ENCODE data around the gene HOXA5.

HOXA5 gene

DNA sequence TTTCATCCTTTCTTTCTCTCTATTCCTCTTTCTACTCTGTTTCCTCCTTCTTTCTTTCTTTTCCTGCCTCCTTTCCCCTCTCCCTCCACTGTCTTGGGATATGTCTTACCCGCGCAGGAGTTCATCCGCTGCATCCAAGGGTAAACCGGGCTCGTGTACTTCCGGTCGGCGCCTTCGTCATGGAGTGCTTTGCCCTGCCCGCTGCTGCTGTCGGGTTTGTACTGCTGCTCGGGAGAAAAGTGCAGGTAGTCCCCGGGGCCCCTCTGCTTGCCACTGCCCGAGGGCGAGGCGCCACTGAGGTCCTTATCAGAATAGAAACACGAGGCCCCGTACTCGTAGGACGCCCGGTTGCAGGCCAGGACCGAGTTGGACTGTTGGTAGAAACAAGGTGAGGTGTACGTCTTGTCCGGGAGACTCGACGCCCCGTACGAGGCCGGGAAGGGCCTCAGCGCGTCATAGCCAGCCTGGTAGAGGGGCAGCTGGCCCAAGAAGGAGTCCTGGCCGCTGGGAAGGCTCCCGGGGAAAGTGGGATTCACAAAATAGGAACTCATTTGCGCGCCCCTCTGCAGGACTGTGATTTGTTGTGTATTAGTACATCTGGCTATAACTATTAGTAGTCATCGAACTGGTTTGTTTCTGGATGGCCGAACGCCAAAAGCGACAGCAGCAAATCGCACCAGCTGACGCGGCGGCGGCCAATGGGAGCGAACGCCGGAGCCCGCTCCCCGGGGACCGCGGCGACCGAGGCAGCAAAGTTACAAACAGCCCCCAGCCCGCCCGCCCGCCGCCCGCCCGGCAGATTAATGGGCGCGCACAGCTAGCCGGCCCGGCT lies 3.9 kb upstream of the HOXA5 start, which contains the start of gene HOXA6:
Gene HOXA6 (minus strand): TSS at position 576 of the 832 bp plus-strand sequence. CDS start 25 bp downstream, at position 551.
- no peak for DNase-seq

DNA sequence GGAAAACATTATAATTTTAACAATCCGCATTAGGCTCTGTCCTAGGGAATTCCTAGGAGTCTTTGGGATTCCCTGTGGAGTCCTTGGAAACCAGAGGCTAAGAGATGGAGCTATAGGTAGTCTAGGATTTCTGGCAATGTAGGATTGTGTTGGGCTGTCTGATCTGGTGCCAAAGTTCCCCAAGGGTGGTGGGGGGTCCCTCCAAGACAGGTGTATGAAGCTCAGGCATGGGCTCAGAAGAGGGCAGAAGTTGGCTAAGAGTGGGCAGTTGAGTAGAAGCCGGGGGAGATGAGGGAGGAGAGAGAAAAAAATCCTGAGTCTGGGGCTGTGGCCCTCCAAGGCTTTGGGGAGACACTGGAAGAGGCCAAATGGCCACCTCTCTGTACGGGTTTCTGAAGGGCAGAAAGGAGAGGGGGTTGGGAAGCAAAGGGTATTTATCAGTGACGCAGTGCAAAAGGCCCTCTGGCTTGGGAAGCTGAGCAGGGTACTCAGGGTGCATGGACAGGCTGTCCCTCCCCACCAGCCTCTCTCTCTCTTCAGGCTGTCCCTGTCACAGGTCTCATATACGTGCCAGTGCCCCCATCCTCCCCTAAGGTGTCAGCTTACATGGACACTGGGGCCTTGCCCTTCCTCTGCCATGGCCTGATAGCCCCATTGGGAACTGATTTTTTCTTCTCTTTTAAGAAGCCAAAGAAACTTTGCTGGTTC lies 3.2 kb upstream of the HOXA5 start:
- no peak for DNase-seq

DNA sequence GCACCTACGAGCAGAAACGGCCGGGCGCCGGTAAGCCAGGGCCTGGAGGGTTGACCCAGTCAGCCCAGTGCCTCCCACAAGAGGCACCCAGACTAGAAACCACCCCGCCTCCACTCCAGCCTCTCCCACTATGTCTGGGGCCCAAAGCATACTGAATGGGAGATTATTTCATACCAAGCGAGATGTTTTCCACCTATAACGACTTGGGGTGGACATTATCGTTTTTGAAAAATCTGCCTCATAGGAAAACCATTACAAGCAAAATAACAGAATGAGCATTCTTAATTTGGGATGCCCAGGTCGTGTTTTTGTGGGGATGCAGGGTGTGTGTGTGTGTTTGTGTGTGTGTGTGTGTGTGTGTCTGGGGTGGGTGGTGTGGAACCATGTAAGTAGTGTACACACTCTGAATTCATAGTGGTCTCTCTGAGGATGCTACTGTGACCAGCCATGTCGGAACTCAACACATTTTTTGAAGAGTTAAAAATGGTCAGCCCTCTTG lies 2.5 kb upstream of the HOXA5 start:
- no peak for DNase-seq

DNA sequence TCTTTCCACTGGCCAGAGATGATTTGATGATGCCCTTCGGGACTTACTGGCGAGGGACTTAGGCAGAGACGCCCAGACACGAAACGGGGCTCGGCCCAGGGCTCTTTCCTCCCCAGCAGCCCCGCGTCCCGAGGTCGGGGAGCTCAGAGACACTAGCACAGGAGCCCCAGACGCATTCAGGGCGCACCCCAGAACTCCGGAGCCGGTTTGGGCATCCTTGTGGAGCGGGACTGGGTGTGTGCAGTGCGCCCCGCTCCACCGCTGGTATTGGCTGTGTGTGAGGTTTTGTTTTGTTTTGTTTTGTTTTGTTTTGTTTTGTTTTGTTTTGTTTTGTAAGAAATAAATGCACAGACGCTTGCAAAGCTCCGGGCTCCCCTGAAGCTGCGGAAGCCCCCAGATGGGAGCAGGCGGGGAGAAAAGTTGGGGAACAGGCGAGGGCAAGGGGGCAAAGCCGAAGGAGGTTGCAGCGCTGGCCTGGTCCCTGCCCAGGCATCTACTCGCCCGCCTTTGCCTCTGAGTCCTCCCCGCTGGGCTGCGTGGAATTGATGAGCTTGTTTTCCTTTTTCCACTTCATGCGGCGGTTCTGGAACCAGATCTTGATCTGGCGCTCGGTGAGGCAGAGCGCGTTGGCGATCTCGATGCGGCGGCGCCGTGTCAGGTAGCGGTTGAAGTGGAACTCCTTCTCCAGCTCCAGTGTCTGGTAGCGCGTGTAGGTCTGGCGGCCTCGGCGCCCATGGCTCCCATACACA lies 1.9 kb upstream of the HOXA5 start:
- no peak for DNase-seq

DNA sequence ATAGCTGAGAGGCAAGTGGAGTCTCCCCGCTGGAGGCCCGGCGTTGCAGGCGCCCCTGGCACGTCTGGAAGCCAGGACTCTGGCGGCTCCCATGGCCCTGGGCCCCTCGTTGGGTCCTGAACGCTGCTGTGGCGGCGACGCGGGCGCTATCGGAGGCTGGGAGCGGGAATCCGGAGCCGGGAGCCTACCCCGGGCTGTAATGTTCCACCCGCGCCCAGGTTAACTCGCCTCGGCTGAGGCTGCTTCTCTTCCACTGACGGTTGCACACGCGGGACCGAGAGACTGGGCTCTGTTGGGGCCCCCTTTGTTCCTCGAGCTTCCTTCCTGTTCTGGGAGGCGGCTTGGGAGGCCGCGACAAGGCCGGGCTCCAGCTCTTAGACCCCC lies 1.3 kb upstream of the HOXA5 start:
- no peak for DNase-seq

DNA sequence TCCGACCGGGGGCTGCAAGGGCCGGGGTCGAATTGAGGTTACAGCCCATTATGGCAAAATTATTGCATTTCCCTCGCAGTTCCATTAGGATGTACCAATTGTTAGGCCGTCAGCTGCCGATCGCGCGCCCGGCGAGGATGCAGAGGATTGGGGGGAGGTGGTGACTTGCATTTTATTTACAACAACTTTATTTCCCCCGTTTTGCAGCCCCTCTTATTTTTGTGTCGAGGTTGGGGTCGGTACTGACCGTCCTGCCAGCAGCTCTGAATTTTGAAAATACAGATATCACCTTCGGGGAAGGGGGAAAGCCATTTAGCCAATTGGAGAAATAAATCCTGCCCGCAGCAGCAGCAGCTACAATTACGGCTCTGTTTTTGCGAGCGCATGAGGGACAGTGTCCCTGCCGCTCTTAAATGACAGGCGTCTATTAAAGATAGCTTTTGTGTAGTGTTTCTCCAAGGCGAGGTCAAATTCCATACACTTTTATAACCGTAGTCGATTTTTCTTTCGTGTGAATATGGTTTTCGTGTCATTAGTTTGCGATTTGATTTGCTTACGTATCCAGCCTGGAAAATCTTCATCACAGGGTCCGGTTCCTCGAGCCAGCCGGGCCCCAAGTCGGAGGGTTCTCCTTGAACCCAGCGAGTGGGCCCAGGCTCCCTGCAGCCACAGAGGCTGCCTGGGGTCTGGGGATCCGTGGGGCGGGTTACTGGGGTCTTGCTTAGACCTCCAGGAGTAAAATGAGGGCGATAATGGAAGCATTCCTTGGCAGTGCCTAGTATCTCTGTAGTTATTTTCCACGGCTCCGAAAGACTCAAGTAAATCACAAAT lies 684 bp upstream of the HOXA5 start:
- DNase-seq = no peak

DNA sequence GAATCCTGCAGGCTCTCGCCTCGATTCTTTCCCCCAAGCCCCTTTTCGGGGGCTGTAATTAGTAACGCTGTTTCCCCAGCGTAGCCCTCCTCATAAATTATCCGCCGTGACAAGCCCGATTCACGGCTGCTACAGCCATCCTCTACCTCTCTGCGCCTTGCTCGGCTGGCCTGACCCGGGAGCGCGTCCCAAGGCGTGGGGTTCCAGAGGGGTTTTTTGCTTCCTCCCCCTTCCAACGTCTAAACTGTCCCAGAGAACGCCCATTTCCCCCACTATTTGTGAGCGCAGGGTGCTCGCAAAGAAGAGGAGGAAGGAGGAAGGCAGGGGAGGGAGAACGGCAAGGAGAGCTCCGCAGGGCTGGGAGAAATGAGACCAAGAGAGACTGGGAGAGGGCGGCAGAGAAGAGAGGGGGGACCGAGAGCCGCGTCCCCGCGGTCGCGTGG lies 880 bp downstream of the HOXA5 start:
- no peak for DNase-seq

DNA sequence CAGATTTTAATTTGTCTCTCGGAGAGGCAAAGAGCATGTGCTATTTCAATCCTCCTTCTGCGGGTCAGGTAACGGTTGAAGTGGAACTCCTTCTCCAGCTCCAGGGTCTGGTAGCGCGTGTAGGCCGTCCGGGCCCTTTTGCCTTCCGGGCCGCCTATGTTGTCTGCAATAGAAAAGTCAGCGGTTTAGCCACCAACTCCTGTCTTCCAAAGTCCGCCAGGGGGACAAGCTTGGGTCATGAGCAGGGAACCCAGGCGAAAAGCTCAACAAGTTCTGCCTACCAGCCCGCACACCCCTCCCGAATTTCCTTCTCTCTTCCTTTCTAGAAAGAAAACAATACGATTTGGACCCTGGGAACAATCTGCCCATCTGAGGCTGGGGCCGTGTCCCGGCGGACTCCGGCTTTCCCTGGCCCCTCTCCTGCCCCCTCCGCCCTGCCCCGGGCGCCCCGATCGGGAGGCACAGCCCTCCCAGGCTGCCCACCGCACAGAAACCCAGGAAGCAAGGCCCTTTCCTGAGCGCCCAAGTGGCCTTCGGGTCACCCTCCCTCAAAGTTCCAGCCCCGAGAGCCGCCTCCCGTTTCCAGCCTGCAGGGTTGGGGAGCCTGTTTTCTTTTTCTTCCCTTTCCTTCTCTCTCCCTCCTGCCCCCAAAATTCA lies 1.4 kb downstream of the HOXA5 start:
- no peak for DNase-seq

DNA sequence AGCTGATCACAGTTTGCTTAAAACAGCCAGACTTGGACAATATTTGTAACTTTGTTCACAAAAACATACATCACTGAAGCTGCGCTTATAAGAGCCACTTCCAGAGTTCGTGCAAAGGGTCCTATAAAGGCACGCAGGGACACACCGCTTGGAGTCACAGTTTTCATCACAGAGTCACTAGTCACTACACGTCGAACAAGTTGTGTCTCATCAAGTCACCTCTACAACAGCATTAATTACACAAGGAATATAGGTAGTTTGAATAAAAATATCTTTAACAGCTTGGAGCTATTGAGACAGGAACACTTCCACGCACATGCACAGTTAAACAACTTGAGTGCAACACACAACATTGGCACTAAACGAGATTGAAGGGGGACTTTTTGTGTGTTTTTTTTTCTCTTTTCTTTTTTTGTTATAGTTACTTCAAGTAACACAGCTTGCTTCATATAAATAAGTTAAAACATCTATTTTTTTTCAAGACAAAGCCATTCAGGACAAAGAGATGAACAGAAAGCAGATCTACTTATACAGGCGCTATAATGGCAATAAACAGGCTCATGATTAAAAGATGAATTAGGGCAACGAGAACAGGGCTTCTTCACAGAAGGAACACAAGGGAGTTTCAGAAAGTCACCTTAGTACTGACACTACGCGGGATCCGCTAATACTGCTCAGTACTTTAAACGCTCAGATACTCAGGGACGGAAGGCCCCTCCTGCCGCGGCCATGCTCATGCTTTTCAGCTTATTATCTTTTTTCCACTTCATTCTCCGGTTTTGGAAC lies 2.2 kb downstream of the HOXA5 start:
- no peak for DNase-seq

DNA sequence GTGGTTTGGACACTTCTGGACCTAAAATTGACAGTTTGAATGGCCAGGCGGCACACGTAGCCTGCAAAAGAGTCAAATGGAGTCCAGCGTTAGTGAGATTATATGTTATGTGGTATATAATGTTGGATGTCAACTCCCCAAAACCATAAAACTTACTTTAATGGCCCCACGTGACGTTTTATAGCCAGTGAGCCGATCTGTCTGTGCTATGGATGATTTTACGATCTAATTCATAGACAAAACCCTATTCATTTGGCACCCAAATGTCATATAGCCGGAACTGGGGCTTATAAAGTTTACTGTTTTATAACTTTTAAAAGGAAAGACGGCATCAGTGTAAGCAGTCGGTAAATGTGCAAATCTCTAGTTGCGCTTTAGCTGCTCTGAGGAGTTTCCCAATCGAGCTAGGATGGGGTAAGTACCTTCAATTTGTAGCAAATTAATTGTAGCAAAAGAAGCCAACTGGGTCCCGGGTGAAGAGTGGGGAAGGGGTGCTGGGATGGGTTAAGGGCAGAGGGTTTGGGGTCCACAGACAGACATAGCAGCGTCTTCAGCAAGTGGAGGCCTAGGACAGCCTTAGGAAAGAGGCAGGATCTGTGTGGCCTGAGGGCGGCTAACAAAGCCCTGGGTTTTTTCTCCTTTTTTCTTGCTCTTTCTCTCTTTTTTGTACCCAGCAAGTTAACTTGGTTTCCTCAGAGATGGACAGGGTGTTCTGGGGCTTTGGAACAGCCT lies 3.2 kb downstream of the HOXA5 start:
- DNase-seq = no peak

DNA sequence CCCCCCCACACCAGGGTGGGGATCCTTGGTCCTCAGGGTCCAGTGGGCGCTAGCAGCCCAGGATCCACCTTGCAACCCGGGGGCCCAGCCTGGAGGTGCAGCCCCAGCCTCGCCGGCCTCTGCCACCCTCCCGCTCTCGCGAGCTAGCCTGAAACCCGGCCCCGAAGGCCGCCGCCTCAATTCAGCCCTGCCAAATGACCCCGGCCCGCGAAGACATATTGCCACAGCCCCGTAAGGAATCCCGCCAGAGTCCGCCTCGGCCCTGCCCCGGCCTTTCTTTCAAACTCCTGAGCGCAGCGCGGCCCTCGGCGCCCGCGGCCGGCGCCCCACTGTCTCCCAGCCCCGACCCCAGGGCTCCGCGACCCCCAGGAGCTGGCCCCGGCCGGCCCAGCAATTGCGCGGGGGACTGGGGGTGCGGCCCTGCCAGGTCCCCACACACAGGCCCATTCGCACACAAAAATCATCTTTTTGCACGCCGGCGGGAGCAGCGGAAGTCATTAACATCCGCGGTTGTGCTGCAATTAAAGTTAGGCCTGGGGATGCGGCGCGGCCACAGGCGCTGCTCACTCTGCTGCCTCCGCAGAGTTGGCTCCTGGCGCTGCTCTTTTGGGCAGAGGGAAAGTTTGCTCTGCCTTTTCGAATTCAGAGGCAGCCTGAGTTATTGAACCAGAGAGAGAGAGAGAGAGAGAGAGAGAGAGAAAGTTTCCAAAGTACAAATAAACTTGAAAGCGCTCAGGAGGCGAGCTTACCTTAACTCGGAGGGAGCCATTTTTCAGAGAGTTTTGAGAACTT lies 4.0 kb downstream of the HOXA5 start:
- DNase-seq = no peak

DNA sequence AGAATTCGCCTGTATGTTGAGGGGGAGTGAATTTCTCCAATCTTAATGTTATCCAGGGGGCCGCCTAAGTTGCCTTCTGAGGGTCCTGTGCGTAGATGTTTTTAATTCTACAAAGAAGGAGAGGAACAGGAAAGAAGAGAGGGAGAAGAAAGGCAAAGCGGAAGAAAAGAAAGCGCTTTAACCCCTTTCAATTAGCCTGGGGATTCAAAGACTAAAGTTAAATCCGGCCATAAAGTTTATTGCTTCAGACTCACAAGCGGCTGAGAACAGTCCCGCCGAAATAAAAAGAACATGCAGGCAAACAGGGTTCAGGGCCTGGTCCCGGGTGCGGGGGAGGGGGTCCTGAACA lies 4.5 kb downstream of the HOXA5 start:
- no peak for DNase-seq

DNA sequence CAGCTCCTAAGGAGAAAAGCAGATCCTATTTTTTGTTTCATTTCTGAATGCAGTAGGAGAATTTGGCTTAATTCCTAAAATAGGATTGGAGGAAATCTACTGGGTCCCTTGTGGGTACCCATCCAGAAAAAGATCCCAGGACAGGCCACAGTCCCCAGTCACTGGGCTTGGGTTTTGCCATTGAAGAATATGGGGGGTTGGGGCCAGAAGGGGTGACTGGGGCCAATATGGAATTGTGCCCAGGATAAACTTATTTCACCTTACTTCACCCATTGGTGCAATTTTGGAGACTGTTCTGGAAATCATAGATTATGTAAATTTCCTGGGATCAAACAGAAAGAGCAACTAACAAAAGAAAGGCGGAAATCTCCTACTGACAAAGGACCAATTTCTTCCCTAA lies 5.0 kb downstream of the HOXA5 start:
- DNase-seq = no peak

DNA sequence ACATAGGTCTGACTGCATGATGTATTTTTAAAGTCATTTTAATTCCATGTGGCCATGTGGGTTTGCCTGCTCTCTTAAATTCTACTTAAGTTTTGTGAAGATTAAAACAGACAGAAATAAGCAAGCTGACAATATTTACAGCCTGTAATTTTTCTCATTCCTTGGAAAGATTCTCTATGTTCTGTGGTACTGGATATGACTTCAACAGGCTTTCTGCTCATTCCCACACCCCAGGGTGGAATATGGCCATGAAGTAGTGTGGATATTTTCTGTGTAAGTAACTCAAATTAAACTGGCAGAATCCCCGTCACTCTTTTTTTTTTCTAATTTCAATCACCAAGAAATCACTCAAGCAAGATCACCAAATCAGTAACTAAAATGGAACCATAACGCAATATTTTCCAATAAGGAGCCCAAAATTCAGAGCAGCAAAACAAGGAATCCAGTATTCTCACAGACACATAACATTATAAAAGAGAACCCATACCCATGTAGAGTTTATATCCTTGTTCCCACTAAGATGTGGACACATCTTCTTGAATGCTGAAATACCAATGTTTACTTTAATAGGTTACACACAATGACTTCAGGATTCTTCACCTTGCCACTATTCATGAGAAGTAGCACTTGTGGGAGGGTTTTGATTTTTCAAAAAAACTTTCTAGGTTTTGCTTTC lies 5.7 kb downstream of the HOXA5 start:
- DNase-seq = no peak

DNA sequence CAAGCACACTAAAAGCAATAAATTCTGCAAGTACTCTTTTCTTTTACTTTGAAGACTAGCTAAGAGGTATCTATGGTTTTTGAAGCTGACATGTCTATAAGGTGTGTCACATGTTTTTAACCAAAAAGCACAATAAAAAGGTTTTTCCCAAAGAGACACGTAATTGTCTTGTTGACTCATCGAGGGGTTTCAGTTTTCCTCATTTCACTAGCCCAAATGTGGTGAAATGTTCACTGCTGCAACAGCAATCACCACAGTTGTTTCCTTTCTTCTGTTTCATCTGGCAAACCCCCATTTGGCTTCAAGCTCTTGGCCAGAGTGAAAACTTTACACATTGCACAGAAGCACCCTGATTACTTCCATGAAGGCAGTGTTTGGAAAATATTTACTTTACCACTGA lies 9.1 kb downstream of the HOXA5 start:
- no peak for DNase-seq

DNA sequence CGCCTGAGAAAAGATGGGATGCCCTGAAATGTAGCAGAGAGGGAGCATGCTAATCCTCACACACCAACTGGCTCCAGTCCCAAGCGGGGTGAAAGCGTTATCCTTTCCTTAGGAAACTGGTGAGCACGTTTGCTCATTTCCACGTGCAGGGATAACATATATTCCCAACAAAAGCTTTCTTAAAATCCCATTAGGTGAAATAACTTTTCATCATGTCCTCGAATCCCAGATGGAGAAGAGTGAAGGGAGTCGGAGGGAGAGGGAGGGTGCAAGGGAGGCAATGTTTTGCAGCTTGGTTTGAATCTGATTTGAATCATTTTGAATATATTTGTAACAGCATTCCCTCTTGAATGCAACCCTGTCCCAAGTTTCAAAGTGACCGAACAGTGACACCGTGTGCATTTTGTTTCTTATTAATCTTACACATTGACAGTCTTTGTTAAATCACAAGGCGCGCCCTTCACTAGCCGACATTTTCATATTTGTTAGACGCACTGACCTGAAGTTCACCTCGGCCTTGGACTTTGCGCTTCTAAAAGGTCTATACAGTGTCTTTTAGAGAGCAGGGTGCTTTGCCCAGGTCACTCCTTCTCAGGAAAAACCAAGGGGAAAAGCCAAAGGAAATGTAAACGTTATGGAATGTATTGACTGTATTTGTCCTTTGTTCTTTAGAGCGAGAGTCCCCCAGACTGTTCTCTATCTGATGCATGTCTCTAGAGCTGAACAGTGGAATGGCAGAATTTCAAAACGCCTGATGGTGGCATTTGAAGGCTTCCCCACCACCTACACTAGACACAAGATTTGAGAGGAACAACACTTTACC lies 9.9 kb downstream of the HOXA5 start:
- no peak for DNase-seq

DNA sequence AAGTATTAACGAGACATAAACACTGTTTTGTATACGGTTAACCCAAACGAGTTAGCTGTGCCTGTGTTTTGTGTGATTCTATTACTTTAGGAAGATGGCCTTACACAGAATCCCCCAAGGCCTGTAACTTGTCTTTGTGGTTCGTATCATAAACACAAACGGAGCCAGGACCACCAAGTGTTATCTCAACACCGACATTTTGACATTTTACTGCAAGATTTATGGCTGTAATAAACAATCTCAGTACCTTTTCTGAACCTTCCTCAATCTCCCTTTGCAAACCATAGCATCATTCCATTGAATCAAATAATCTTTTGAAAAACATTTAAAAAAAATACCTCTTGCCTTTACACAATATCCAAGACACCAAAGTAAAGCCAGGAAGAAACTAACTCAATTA lies 10.5 kb downstream of the HOXA5 start:
- no peak for DNase-seq

DNA sequence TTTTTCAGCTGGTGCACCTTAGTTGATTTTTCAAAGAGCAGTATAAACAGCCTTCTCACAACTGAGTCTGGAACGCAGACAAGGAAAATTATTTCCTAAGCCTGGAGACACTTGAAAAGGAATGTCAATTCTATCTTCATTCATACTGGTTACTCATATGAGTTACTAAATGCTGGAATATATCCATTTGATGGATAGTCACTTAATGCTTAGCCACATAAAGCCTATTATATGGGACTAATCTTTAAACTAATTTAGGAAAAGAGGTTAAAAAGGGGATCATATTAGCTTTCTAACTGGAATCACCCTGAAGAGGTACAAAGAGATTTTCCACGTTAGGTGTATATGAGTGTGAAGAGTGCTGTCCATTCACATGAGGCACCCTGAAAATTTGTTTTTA lies 11.3 kb downstream of the HOXA5 start:
- DNase-seq = no peak

All from activated CD4-positive, alpha-beta T cell treated with anti-CD3 and anti-CD28 coated beads for 1 hour (primary cell).